PC-3 (cell line): Measurements from ENCODE around the gene AGPAT3. TPM values are rescaled to one million over a fixed set of nuclear protein-coding genes. Genes with fewer than 3 reads are reported as not detected.
"Not testable (repeated sequence)": the region's sequence is repeated elsewhere in the genome, so short reads cannot be mapped to it uniquely, and the experiment has no call there.

Source experiments
- ATAC-seq: fragments of 200-7000 bp; cut with Tn5 transposase; 2 replicates; pipeline ENCODE4 v1.9.1; 2020; ENCODE audit warnings: mild to moderate bottlenecking, moderate library complexity
- BruUV-seq: library from RNA; stranded (reverse); fragments of 400-500 nt; replicated peaks from 2 replicates; lab custom pipeline; 2021; lab: Mats Ljungman, UMichigan
- CTCF ChIA-PET: fragments of 300-600 bp; sonication (Branson Sonifier 250); formaldehyde crosslinking; loops from one replicate; lab custom pipeline; 2022; ENCODE audit warnings: antibody characterized with exemption; lab: Charles Lee
- POLR2A ChIA-PET: fragments of 300-600 bp; sonication (Branson Sonifier 250); formaldehyde crosslinking; loops from one replicate; lab custom pipeline; 2022; ENCODE audit warnings: antibody characterized with exemption; ENCODE audit not compliant: unreplicated experiment; lab: Charles Lee
- DNase-seq: peaks from one replicate; pipeline ENCODE4 v3.0.0-alpha.2; 2015
- H2AFZ ChIP-seq: fragments of 300-600 bp; sonication (generic); 2 replicates; pipeline ENCODE4 v1.6.0; 2016; ENCODE audit warnings: antibody characterized with exemption, low read length
- H3F3A ChIP-seq: fragments of 300-600 bp; sonication (generic); one replicate; pipeline ENCODE4 v1.6.0; 2017; ENCODE audit warnings: antibody characterized with exemption, low read length, control low read depth, mild to moderate bottlenecking; ENCODE audit not compliant: unreplicated experiment
- H3K27ac ChIP-seq: fragments of 300-600 bp; sonication (generic); 2 replicates; pipeline ENCODE4 v1.5.1; 2016; ENCODE audit warnings: mild to moderate bottlenecking, low read length
- H3K27me3 ChIP-seq: fragments of 300-600 bp; sonication (generic); 2 replicates; pipeline ENCODE4 v1.6.1; 2016; ENCODE audit warnings: low read length, mixed read lengths
- H3K36me3 ChIP-seq: fragments of 300-600 bp; sonication (generic); 2 replicates; pipeline ENCODE4 v1.6.1; 2016; ENCODE audit warnings: low read depth, mixed run types, low read length, mixed read lengths
- H3K4me1 ChIP-seq: fragments of 300-600 bp; sonication (generic); 2 replicates; pipeline ENCODE4 v1.5.1; 2016; ENCODE audit warnings: low read length; ENCODE audit not compliant: insufficient read depth
- H3K4me2 ChIP-seq: fragments of 300-600 bp; sonication (generic); 2 replicates; pipeline ENCODE4 v1.6.0; 2016; ENCODE audit warnings: low read length
- H3K4me3 ChIP-seq: fragments of 300-600 bp; sonication (generic); 2 replicates; pipeline ENCODE4 v1.5.1; 2016; ENCODE audit warnings: mild to moderate bottlenecking, low read length, mixed read lengths
- H3K79me2 ChIP-seq: fragments of 300-600 bp; sonication (generic); 2 replicates; pipeline ENCODE4 v1.6.1; 2017; ENCODE audit warnings: low read length, mixed read lengths
- H3K9ac ChIP-seq: fragments of 300-600 bp; sonication (generic); 2 replicates; pipeline ENCODE4 v1.6.0; 2016; ENCODE audit warnings: mild to moderate bottlenecking, low read length
- H3K9me2 ChIP-seq: fragments of 300-600 bp; sonication (generic); replicated peaks from 2 replicates; pipeline ENCODE4 v1.6.1; 2016; ENCODE audit warnings: mixed run types, low read length, mixed read lengths
- H3K9me3 ChIP-seq: fragments of 300-600 bp; sonication (generic); 2 replicates; pipeline ENCODE4 v1.6.1; 2016; ENCODE audit warnings: low read length, mixed read lengths
- H4K20me1 ChIP-seq: fragments of 300-600 bp; sonication (generic); 2 replicates; pipeline ENCODE4 v1.6.1; 2016; ENCODE audit warnings: low read length, mixed read lengths
- EZH2 ChIP-seq: fragments of 300-600 bp; sonication (generic); IDR thresholded peaks from one replicate; pipeline ENCODE4 v1.6.1; 2017; ENCODE audit warnings: antibody characterized with exemption, mild to moderate bottlenecking, low read length; ENCODE audit not compliant: unreplicated experiment
- EZH2phosphoT487 ChIP-seq: fragments of 300-600 bp; sonication (generic); IDR thresholded peaks from 2 replicates; pipeline ENCODE4 v1.6.1; 2018; ENCODE audit warnings: mild to moderate bottlenecking, antibody characterized with exemption, low read length, borderline replicate concordance
- intact Hi-C: fragments of 100-400 bp; cut with micrococcal nuclease; formaldehyde crosslinking; loops from 2 replicates; pipeline ENCODE4 v1.9.0; 2023
- total RNA-seq: library from RNA; depleted of rRNA; stranded (reverse); fragments of >200 nt; gene quantifications from 2 replicates; pipeline ENCODE4 v1.2.3, GENCODE V29; 2014
- TF ChIP-seq, protein P1 (sequence below): fragments of 300-600 bp; sonication (generic); conservative IDR thresholded peaks from 2 replicates; pipeline ENCODE4 v1.5.1; 2017; ENCODE audit warnings: antibody characterized with exemption, low read depth, mild to moderate bottlenecking, low read length

Gene AGPAT3
- total RNA-seq, 1 experiment from 2014 or later = 76.1 TPM

DNA sequence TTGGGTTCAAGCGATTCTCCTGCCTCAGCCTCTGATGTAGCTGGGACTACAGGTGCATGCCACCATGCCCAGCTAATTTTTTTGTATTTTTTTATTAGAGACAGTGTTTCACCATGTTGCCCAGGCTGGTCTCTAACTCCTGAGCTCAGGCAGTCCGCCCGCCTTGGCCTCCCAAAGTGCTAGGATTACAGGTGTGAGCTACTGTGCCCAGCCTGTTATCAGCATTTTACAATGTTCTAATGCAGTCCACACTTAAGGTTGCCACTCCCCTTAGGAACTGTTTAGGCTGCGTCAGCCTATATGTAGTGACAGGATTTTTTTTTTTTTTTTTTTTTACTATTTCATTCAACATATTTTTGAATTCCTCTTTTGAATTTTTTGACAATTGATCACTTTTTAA is 30.2 kb downstream of the AGPAT3 start:
- TF ChIP-seq EZH2 = no peak
- TF ChIP-seq, protein P1, sequence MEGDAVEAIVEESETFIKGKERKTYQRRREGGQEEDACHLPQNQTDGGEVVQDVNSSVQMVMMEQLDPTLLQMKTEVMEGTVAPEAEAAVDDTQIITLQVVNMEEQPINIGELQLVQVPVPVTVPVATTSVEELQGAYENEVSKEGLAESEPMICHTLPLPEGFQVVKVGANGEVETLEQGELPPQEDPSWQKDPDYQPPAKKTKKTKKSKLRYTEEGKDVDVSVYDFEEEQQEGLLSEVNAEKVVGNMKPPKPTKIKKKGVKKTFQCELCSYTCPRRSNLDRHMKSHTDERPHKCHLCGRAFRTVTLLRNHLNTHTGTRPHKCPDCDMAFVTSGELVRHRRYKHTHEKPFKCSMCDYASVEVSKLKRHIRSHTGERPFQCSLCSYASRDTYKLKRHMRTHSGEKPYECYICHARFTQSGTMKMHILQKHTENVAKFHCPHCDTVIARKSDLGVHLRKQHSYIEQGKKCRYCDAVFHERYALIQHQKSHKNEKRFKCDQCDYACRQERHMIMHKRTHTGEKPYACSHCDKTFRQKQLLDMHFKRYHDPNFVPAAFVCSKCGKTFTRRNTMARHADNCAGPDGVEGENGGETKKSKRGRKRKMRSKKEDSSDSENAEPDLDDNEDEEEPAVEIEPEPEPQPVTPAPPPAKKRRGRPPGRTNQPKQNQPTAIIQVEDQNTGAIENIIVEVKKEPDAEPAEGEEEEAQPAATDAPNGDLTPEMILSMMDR = no peak
- intact Hi-C loops = no loop called here
- Histone ChIP-seq H3K36me3 (peaks cover 6% of the 10 kb centered on the region; the same call in 1 of the 2 replicates), H3K27ac (no peak overlapping the region), H3K4me2 (no peak overlapping the region), H3K79me2 (peaks cover 19% of the 10 kb centered on the region; the same call in 1 of the 2 replicates), H2AFZ (no peak overlapping the region), H3K9me2 (no peaks in the 10 kb centered on the region), H3K27me3 (no peaks in the 10 kb centered on the region), H3F3A (no peaks in the 10 kb centered on the region), H3K4me1 (no peaks in the 10 kb centered on the region), H3K9ac (no peak overlapping the region), H3K4me3 (no peak overlapping the region), H4K20me1 (peaks cover 4% of the 10 kb centered on the region; the same call in 1 of the 2 replicates), H3K9me3 (no peaks in the 10 kb centered on the region)
- DNase-seq (no peak), ATAC-seq (no peak)
- CTCF ChIA-PET = no interaction called here
- POLR2A ChIA-PET = no interaction called here
- no TSS peak for BruUV-seq

DNA sequence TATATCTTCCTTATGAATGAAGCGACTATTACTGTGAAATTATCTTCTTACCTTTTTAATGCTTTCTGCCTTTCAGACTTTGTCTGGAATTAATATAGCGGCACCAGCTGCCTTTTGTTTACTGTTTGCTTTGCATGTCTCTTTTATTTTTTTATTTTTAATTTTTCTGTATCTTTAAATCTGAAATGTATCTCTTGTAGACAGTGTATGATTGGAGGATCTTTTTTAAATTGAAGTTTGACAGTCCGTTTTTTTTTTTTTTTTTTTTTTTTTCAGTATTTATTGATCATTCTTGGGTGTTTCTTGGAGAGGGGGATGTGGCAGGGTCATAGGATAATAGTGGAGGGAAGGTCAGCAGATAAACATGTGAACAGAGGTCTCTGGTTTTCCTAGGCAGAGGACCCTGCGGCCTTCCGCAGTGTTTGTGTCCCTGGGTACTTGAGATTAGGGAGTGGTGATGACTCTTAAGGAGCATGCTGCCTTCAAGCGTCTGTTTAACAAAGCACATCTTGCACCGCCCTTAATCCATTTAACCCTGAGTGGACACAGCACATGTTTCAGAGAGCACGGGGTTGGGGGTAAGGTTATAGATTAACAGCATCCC is 31.8 kb downstream of the AGPAT3 start:
- POLR2A ChIA-PET, H3K36me3 ChIP-seq, H3K4me3 ChIP-seq, H3K4me2 ChIP-seq, H3K9ac ChIP-seq, H2AFZ ChIP-seq, CTCF ChIA-PET, H3K27ac ChIP-seq, H4K20me1 ChIP-seq, BruUV-seq, intact Hi-C loops, DNase-seq, H3K9me2 ChIP-seq, H3K9me3 ChIP-seq, H3K27me3 ChIP-seq, H3K4me1 ChIP-seq, ATAC-seq, H3F3A ChIP-seq: not testable (repeated sequence)
- peaks cover 20% of the 10 kb centered on the region; the same call in 1 of the 2 replicates for H3K79me2 ChIP-seq

DNA sequence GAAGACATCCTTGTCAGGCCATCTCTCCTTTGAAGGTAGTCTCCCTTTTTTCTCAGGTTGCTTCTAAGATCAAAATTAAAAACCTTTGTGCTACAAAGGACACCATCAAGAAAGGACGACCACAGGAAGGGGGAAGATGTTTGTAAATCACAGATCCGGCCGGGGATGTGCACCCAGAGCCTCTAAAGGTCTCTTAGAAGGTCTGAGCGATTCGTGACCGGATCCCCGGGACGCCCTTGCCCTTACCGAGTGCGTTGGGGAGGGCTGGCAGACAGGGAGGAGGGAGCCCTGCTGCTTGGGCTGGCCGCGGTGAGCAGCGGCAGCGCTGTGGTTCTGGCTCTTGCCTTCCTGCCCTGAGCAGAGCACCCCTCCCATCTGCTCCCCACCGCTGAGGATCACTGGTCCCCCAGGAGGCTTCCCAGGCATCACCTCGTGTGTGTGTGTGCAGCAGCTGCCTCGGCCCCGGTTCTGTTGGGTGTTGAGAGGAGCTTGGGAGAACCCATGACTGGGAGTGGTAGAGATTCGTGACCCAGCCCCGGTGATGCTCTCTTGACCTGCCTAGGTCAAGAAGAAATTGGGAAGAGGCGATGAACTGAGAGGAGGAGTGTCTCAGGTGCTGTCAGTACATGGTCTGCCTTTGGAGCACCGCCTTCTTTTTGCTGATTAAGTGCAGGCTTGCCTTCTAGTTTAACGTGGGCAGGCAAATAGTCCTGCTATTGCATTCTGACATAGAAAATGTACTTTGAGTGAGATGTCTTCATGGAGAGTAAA is 34.5 kb downstream of the AGPAT3 start:
- no peak overlapping the region for H3K27ac ChIP-seq
- H3K79me2 ChIP-seq = peaks cover 34% of the 10 kb centered on the region
- H3K4me3 ChIP-seq = no peak overlapping the region
- POLR2A ChIA-PET = no interaction called here
- TF ChIP-seq EZH2 (no peak), EZH2phosphoT487 (no peak)
- TF ChIP-seq, protein P1 = no peak
- intact Hi-C loops = no loop called here
- no peaks in the 10 kb centered on the region for H3K9me2 ChIP-seq
- H4K20me1 ChIP-seq = peaks cover 6% of the 10 kb centered on the region; the same call in 1 of the 2 replicates
- BruUV-seq = no TSS peak
- H3K36me3 ChIP-seq = peaks cover 6% of the 10 kb centered on the region; the same call in 1 of the 2 replicates
- H2AFZ ChIP-seq = no peak overlapping the region
- no peaks in the 10 kb centered on the region for H3K9me3 ChIP-seq
- no peak overlapping the region for H3K9ac ChIP-seq
- H3K4me2 ChIP-seq = no peak overlapping the region
- H3K27me3 ChIP-seq = no peaks in the 10 kb centered on the region
- H3K4me1 ChIP-seq = no peaks in the 10 kb centered on the region
- no peaks in the 10 kb centered on the region for H3F3A ChIP-seq
- CTCF ChIA-PET = no interaction called here
- no peak for ATAC-seq
- no peak for DNase-seq
